Chondrocyte (in vitro differentiated cells): ENCODE results near the gene CFAP46. TPM values are rescaled to one million over a fixed set of nuclear protein-coding genes. Genes with fewer than 3 reads are reported as not detected.

Source experiments
- DNase-seq: peaks from one replicate; pipeline ENCODE4 v3.0.0; 2021; ENCODE audit warnings: mixed read lengths, low spot score
- H3K27ac Mint-ChIP-seq: one replicate; pipeline ENCODE4 v1.8.0; 2021; ENCODE audit warnings: mild to moderate bottlenecking, moderate library complexity, mixed read lengths; ENCODE audit not compliant: unreplicated experiment
- H3K27me3 Mint-ChIP-seq: 2 replicates; pipeline ENCODE4 v1.8.0; 2021; ENCODE audit warnings: low read depth, mixed read lengths
- H3K36me3 Mint-ChIP-seq: 2 replicates; pipeline ENCODE4 v1.8.0; 2021; ENCODE audit warnings: low read depth, mixed read lengths
- H3K4me1 Mint-ChIP-seq: 2 replicates; pipeline ENCODE4 v1.8.0; 2021; ENCODE audit warnings: low read depth, mild to moderate bottlenecking, mixed read lengths
- H3K4me3 Mint-ChIP-seq: one replicate; pipeline ENCODE4 v1.8.0; 2021; ENCODE audit warnings: mild to moderate bottlenecking, moderate library complexity, mixed read lengths; ENCODE audit not compliant: unreplicated experiment
- H3K9me3 Mint-ChIP-seq: 2 replicates; pipeline ENCODE4 v1.8.0; 2021; ENCODE audit warnings: low read depth, mixed read lengths
- CTCF ChIP-seq: fragments of 200-600 bp; sonication (generic); IDR thresholded peaks from 2 replicates; pipeline ENCODE4 v1.5.0; 2021; ENCODE audit warnings: antibody characterized with exemption, mild to moderate bottlenecking, moderate library complexity
- total RNA-seq: library from RNA; stranded (reverse); gene quantifications from 3 replicates; pipeline ENCODE4 v1.2.1, GENCODE V29; 2021

CFAP46 gene
- total RNA-seq, 1 donor from 2014 or later = 0.92 TPM

GRCh38 chr10:132868995-132869394, 73.4 kb downstream of the CFAP46 start:
- Mint-ChIP-seq H3K27ac (no peak overlapping the region), H3K9me3 (peaks cover 14% of the 10 kb centered on the region), H3K36me3 (peaks cover 1% of the 10 kb centered on the region), H3K4me1 (no peaks in the 10 kb centered on the region), H3K27me3 (peaks cover 42% of the 10 kb centered on the region), H3K4me3 (no peak overlapping the region)
- DNase-seq = peak; percentile 86
- no peak for TF ChIP-seq CTCF

- peak; percentile 91 for DNase-seq
- no peak overlapping the region for H3K4me3 Mint-ChIP-seq
- no peak for TF ChIP-seq CTCF
- H3K4me1 Mint-ChIP-seq = no peaks in the 10 kb centered on the region
- peaks cover 39% of the 10 kb centered on the region for H3K27me3 Mint-ChIP-seq
- H3K36me3 Mint-ChIP-seq = peaks cover 1% of the 10 kb centered on the region
- H3K9me3 Mint-ChIP-seq = peaks cover 14% of the 10 kb centered on the region
- H3K27ac Mint-ChIP-seq = no peak overlapping the region
Observed at GRCh38 chr10:132867801-132868644, 74.3 kb downstream of the CFAP46 start.

GRCh38 chr10:132866601-132867381, 75.6 kb downstream of the CFAP46 start:
- Mint-ChIP-seq H3K4me1 (peaks cover 3% of the 10 kb centered on the region), H3K9me3 (peaks cover 14% of the 10 kb centered on the region), H3K27me3 (peaks cover 37% of the 10 kb centered on the region), H3K4me3 (no peak overlapping the region), H3K27ac (no peak overlapping the region), H3K36me3 (peaks cover 1% of the 10 kb centered on the region)
- DNase-seq = peak; percentile 77
- no peak for TF ChIP-seq CTCF

GRCh38 chr10:132865851-132866600, 76.3 kb downstream of the CFAP46 start:
- TF ChIP-seq CTCF = no peak
- H3K4me1 Mint-ChIP-seq = peaks cover 3% of the 10 kb centered on the region
- peaks cover 37% of the 10 kb centered on the region for H3K27me3 Mint-ChIP-seq
- H3K27ac Mint-ChIP-seq = no peak overlapping the region
- peak; percentile 72 for DNase-seq
- H3K4me3 Mint-ChIP-seq = no peak overlapping the region
- H3K9me3 Mint-ChIP-seq = peaks cover 8% of the 10 kb centered on the region
- H3K36me3 Mint-ChIP-seq = no peaks in the 10 kb centered on the region

- no peak overlapping the region for H3K27ac Mint-ChIP-seq
Observed at GRCh38 chr10:132865171-132865631, 77.2 kb downstream of the CFAP46 start.

More at GRCh38 chr10:132865171-132865631, 77.2 kb downstream of the CFAP46 start:
- no peaks in the 10 kb centered on the region for H3K36me3 Mint-ChIP-seq
- peaks cover 41% of the 10 kb centered on the region for H3K27me3 Mint-ChIP-seq
- H3K4me1 Mint-ChIP-seq = peaks cover 3% of the 10 kb centered on the region
- no peak for TF ChIP-seq CTCF
- H3K4me3 Mint-ChIP-seq = no peak overlapping the region
- DNase-seq = peak; percentile 77
- peaks cover 3% of the 10 kb centered on the region for H3K9me3 Mint-ChIP-seq
